Stimulated activated CD8-positive, alpha-beta memory T cell treated with anti-CD3 and anti-CD28 coated beads, Interleukin-15, amount 100 ng/mL, for 1 hour (primary cell): ENCODE results near the gene PROS1.
"Not testable (repeated sequence)": the region's sequence is repeated elsewhere in the genome, so short reads cannot be mapped to it uniquely, and the experiment has no call there.

Experiments used
- DNase-seq: peaks from one replicate; pipeline ENCODE4 v3.0.0-alpha.2; 2020; ENCODE audit warnings: low read depth

Gene PROS1

DNA sequence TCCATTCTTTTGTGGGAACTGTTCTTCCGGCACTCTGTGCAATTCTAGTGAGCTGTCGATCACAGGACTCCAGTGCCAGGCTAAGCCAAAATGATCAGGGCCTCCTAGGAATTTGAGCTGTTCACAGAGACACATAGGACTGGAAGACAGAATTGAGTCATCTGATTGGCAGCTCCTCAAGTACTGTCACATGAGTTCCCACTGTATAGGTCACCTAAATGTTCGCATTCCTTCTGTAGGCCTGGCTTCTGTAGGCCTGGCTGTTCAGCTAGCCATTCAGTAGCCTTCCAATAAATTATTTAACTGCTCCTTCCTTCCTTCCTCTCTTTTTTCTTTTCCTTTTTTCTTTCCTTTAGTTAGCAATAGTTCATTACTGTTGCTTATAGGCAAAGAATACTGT, 4.3 kb downstream of the PROS1 start:
- DNase-seq: no peak

DNA sequence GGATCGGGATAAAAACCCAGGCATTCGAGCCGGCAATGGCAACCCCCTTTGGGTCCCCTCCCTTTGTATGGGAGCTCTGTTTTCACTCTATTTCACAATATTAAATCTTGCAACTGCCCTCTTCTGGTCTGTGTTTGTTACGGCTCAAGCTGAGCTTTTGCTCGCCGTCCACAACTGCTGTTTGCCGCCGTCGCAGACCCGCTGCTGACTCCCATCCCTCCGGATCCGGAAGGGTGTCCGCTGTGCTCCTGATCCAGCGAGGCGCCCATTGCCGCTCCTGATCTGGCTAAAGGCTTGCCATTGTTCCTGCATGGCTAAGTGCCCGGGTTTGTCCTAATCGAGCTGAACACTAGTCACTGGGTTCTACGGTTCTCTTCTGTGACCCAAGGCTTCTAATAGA, 8.6 kb downstream of the PROS1 start:
- DNase-seq: not testable (repeated sequence)

DNA sequence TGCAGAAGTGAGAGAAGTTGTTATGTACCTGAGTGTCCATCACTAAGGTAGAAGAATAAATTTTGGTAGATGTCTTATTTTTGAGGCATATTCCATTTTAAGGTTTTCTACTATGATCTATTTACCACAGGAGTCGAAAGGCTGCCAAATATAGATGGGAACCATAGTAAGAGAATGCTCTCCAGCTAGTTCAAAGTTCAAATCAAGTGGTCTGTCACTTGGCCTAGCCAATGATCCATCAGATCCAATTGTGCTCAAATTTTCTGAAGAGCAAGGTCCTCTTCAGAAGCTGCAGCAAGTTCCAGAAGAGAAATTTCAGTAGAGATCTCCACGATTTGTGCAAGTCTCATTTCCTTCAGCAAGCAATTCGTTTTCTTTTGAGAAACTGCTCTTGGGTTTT, 10.9 kb downstream of the PROS1 start:
- DNase-seq: no peak

DNA sequence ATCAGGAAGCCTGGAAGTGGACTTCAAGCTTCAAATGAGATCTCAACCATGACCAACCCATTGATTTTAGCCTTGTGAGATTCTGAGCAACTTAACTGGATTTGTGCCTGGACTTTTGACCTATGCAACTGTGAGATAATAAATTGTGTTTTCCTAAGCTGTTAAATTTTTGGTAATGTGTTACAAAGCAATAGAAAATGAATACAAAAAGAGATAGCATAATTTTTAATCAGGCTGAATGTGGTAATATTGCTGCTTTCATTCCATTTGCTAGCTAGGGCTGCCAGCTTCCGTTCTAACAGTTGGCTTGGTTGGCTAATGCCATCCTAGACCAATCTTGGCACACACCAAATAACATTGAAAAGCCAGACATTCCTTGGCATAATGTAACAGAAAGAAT, 12.2 kb downstream of the PROS1 start:
- DNase-seq: no peak

DNA sequence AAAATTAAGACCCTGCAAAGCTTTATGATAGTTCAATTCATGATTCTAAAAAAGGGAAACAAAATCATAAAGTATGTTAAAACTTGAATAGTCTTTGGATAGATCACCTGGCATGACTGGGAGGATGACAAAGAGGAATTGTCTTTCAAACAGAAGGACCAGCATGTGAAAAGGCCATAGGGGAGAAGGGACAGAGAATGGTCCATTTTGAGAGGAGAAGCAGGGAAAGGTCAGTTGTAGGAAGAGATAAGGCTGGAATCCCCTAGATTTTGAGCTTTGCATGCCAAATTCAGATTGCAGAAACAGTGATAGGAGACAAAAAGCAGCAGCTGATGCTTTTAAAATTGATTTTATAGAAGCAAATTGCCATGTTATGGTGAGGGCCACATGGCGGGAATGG, 12.7 kb downstream of the PROS1 start:
- DNase-seq: no peak

DNA sequence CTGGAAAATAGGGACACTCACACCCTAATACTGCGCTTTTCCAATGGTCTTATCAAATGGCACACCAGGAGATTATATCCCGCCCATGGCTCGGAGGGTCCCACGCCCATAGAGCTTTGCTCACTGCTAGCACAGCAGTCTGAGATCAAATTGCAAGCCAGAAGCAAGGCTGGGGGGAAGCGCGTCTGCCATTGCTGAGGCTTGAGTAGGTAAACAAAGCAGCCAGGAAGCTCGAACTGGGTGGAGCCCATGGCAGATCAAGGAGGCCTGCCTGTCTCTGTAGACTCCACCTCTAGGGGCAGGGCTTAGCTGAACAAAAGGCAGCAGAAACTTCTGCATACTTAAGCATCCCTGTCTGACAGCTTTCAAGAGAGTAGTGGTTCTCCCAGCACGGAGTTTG, 23.7 kb downstream of the PROS1 start:
- DNase-seq: not testable (repeated sequence)

DNA sequence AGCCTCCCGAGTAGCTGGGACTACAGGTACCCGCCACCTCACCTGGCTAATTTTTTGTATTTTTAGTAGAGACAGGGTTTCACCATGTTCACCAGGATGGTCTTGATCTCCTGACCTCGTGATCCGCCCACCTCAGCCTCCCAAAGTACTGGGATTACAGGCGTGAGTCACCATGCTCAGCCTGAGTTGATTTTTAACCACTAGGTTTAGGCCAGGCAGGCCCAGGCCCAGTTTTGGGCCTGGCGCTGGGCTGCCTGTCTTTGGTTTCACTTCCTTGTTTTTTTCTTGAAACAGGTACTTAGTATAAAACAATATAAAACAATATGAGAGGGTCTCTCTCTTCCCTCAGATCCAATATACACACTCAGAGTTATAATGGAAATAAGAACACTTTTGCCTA, 36.2 kb downstream of the PROS1 start:
- not testable (repeated sequence) for DNase-seq

DNA sequence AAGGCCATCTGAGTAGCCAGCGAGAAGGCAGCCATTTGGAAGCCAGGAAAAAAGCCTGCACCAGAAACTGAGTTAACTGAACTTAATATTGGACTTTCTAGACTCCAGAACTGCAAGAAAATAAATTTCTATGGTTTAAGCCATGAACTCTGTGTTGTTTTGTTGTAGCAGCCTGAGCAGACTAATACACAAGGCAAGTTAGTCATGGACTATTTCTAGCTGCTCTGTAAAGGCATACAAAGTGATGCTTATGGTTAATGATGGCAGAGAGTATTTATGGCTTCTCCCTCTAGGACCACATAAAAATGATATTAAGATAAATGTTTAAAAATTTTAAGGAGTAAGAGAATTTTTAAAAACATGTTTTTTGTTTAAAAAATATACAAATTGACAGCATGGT, 37.1 kb downstream of the PROS1 start:
- DNase-seq: no peak

DNA sequence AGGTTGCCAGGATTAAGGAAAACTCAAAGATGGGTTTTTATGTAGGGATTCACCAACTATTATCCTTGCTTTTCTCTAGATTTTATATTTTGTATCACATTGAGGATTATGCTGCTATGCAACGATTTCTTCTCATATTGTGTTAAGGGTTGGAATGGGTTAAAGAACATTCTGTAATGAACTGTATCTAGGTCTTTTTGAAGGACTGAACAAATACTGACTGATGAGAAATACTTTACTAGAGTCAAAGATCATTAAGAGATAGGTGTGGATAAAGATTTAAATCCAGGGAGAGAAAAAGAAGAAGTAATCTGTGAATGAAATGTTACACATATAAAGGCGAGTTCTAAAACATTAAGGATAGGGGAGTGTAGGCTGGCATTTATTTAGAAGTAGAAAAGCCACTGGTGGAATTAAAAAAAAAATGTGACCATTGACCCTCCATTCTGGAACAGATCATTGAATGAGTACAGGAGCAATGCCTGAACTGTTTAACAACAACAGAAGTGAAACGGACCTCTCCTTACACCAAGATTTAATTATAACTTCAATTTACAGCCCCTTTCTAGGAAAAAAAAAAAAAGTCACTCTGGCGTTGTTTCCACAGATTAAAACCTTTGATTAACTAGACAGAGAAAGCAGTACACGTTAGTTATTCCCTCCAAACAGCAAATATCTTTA, 39.2 kb downstream of the PROS1 start:
- no peak for DNase-seq

DNA sequence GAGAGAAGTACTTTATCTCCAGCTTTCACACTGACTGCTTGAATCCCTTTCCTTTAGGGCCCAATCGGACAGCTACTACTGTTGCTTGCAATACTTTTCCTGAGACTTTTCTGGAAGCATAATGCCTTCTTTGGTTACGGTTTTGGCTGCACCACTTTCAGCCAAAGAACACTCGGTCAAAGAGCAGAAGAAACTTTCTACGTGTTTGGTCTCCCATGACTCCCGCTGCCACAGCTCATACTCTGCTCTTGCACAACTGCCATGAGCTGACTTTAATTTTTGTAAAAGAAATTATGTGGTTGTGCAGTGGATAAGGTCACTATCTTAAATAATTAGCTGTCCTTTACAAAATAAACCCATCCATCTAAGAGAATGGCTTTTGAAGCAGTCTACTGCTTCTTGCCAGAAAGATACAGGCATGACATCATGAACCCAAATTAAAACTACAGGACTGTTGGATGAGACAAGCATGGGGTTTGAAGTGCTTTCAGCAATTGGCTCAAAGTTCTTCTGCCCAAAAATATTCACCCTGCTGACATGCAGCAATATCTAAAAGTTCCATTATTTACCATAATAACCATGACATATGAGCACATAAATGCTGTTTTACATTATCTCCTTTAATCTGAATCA, 42.0 kb downstream of the PROS1 start:
- DNase-seq: no peak

DNA sequence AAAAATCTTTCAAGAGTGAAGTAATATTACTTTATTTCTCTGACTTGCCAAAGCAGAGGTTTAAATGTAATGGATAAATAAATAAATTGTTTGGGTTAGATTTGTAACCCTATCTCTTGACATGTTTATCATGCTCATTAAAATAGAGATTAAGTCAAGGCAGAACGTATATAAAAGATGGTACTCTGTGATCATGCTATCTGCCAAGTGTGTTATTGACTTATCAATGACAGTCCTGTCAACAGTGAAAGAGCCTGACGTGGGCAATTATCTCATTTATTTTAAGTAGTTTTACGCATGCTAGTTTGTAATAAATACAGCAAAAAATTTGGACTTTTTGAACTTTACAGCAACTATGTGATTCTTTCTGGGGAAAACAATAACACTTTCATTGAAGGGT, 43.7 kb downstream of the PROS1 start:
- no peak for DNase-seq

DNA sequence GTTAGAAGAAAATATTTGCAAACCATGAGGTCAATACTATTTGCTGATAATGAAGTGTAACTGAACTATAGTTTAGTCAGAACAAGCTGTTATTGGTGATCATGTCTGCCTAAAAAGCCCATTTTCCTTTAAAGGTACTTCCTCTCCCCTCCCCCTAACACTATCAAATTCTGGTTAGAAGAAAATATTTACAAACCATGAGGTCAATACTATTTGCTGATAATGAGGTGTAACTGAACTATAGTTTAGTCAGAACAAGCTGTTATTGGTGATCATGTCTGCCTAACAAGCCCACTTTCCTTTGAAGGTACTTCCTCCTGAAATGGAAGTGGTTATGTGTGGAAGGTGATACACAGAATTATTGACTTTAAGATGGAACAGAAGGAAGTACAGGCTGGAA, 46.9 kb downstream of the PROS1 start:
- no peak for DNase-seq

DNA sequence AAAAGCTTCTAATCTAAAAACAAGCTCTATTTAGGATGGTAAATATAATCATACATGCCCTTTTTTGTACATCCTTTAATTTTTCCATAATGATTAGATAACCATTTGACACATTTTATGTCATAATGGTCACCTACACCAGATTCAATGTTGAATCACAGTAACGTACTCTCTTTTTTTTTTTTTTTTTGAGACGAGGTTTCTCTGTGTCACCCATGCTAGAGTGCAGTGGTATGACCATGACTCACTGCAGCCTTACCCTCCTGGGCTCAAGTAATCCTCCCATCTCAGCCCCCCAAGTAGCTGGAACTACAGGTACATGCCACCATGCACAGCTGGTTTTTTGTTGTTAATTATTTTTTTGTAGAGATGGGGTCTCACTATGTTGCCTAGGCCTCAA, 49.2 kb downstream of the PROS1 start:
- DNase-seq: no peak

DNA sequence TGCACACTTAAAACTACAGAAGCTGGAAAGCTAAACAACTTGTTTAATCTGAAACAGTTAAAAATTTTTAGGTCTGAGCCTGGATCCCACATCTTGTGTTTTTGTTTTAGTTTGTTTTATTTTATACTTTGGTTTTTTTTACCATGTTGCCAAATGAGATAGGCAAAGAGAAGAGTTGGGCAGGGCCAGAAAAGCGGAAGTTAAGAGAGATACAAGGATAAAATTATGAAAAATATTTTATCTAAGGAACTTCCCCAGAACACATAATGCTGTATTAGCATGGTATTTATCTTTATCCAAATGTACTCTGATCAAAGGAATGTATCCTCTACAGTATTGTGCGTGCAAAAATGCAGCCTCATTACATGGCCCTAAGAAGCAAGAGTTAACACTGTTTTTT, 50.7 kb downstream of the PROS1 start:
- DNase-seq: no peak

DNA sequence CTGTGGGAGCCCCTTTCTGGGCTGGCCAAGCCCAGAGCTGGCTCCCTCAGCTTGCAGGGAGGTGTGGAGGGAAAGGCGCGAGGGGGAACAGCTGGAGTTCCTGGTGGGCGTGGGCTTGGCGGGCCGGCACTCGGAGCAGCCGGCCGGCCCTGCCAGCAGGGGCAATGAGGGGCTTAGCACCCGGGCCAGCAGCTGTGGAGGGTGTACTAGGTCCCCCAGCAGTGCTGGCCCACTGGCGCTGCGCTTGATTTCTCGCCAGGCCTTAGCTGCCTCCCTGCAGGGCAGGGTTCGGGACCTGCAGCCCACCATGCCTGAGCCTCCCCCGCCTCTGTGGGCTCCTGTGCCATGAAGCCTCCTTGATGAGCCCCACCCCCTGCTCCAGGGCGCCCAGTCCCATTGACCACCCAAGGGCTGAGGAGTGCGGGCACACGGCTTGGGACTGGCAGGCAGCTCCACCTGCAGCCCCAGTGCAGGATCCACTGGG, 56.1 kb downstream of the PROS1 start:
- not testable (repeated sequence) for DNase-seq

DNA sequence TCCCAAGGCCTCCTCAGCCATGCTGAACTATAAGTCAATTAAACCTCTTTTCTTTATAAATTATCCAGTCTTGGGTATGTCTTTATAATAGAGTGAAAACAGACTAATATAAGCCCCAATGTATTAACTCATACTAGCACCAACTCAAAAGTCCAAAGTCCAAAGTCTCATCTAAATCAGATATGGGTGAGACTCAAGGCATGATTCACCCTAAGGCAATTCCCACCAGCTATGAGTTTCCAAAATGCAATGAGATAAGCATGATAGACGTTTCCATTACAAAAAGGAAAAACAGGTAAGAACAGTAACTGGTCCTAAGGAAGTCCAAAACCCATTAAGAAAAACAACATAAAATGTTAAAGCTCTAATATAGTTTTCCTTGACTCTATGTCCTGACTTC, 60.1 kb downstream of the PROS1 start:
- DNase-seq: not testable (repeated sequence)

DNA sequence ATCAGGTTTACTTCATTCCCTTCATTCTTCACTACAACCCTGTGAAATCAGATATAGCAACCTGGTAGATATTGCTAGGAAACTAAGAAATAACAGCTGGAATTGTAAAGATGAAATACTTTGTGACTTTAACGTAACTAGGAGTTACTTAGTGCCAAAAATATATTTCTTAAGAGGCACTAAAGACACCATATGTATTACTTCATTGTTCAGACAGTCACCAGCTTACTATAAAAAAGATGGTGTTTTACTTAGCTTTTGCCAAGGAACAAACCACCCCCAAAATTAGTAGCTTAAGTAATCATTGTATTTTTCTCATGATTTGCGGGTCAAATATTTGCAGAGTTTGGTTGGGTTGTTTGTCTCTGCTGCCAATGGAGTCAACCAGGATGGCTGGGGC, 62.5 kb downstream of the PROS1 start:
- DNase-seq: no peak

DNA sequence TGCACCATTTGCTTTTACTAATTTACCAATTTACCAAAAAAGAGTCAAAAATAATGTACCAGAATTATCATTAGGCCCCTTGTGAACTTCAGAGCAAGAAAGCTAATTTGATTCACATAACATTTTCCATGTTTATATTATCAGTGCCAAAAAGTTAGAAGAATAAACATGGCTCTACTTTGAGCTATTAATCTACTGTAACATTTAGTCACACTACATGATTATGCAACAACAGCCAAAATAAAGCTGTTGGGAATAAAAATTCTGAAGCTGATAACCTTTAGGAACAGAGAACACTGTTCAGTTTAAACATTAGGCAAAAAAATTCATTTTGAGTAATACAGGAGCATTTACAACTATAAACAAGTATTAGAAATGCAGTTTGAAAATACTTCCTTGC, 63.6 kb downstream of the PROS1 start:
- no peak for DNase-seq

DNA sequence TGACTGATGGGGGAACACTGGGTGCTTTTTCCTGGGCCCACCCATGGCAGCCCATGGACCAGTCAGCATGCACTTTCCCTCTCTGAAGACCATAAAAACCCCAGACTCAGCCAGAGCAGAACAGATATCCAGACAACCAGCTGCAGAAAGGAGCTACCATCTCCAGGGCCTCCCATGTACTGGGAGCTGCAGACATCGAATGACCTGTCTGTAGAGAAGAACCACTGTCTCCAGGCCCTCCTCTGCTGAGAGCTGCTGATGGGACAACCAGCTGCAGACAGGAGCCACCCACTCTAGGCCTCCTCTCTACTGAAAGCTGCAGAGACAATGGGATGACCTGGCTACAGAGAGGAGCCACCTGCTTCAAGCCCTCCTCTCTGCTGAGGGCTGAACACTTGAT, 66.6 kb downstream of the PROS1 start:
- no peak for DNase-seq

DNA sequence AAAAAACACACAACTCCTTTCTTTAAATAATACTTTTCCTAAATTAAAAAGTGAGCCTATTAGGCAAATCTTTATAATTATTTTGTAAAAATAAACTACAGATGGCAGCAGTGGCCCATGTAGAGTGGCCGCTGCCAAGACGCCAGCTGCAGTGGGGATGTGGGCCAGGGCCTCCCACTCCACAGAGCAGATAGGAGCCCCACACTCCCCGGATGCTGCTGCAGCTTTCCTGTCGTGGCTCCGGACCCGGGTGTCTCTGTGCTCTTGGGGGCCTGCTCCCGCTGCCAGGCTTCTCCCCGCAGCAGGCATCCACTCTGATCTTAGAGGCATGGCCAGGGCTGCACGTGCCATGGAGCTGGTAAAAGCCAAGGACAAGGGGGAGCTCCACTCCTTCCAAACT, 67.5 kb downstream of the PROS1 start:
- no peak for DNase-seq

DNA sequence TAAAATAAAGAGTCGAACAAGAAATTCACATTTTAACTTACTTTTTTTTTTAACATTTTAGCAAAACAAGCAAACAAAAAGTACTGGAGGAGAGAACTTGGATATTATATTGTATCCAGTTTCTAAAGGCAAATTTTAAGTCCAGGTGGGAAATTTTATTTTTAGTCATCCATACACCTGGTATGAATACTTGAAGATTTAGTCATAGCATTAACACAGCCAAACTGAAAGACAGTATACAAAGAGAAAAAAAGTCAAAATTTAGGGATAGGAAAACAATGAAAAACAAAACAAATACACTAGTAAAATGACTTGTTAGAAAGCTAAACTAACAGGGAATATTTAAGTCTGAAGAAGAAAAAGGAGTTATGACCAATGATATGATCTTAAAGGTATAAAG, 69.1 kb downstream of the PROS1 start:
- DNase-seq: no peak

DNA sequence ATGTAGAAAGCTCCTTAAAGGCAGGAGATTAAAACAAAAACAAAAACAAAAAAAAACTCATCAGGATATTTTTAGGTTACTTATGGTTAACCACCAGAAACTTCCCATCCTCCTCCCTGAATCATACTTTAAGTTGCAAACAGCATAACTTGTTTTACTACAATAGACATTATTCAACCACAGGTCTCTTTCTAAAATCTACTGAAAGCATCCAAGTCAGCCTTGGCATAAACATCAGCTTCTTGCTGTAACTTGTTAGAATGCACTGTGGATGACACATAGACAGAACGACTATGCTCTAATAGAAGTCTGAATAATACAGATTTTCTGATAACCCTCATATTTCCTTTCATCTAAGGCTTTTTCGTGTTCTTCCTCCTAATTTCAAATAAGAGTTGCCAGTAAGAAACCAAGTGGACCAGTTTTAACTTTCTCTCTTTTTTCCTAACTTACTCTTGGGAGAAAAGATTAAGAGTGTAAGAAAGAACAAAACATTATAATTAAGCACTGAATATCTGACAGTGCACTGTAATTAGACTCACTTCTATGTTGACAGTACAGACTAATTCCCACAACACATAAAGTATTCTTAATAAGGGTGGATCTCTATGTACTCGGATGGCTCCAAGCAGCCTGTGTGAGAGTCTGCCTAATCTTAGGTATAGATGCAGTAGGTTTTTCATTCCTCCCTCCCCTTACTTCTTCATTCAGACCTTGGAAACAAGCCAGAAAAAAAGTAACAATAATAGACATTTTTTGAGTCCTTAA, 95.3 kb downstream of the PROS1 start:
- not testable (repeated sequence) for DNase-seq

DNA sequence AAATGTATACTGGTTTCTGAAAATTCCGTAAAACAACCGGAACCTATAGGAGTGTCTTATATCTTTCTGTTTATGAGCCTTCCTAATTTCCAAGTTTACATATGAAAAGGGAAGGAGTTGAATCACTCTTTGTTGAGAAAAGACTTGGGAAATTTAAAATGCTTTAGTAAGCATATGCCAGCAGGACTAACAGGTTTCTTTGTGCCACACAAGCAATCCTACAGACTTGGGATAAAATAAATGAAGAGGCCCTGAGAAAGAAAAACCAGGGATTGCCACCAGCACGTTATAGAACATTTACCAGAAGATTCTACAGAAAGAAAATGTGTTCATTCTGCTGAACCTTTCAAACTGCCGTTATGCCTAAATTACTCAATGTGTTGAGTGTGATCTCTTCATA, 96.3 kb downstream of the PROS1 start:
- DNase-seq: not testable (repeated sequence)
